Prostate gland (tissue), 2 donors: ENCODE data around the gene COL9A2. TPM values are rescaled to one million over a fixed set of nuclear protein-coding genes. Genes with fewer than 3 reads are reported as not detected.
"Not testable (repeated sequence)": the region's sequence is repeated elsewhere in the genome, so short reads cannot be mapped to it uniquely, and the experiment has no call there.

ENCODE experiments used
- DNase-seq: peaks from one replicate; pipeline ENCODE4 v3.0.0-alpha.2; 2019; ENCODE audit warnings: low spot score
- H3K27ac ChIP-seq, 2 donors: fragments of 200-600 bp; sonication (generic); 2 replicates each; pipeline ENCODE4 v1.5.1; 2017 to 2019
- H3K27me3 ChIP-seq: fragments of 200-600 bp; sonication (generic); replicated peaks from 2 replicates; pipeline ENCODE4 v1.5.1; 2019; ENCODE audit not compliant: insufficient read depth
- H3K36me3 ChIP-seq, 2 donors: fragments of 200-600 bp; sonication (generic); 1 replicate in 1 of 2; 2 replicates in 1 of 2; pipeline versions ENCODE4 v1.5.1 to v1.8.1; 2017 to 2019
- H3K4me1 ChIP-seq: fragments of 200-600 bp; sonication (generic); replicated peaks from 2 replicates; pipeline ENCODE4 v1.5.1; 2019
- H3K4me3 ChIP-seq, 2 donors: fragments of 200-600 bp; sonication (generic); 2 replicates each; pipeline ENCODE4 v1.5.1; 2017 to 2019
- H3K9me3 ChIP-seq: fragments of 200-600 bp; sonication (generic); 2 replicates; pipeline ENCODE4 v1.5.1; 2017
- CTCF ChIP-seq, 4 experiments: fragments of 200-600 bp in 2 of 4; fragments of 450-650 bp in 2 of 4; sonication (generic) in 2 of 4; IDR thresholded peaks; 1 replicate in 3 of 4; 2 replicates in 1 of 4; pipeline ENCODE4 v1.5.1; 2016 to 2019; ENCODE audit warnings: antibody characterized with exemption in 4 of 4, mild to moderate bottlenecking in 2 of 4, moderate library complexity in 2 of 4
- POLR2A ChIP-seq: fragments of 450-650 bp; IDR thresholded peaks from one replicate; pipeline ENCODE4 v1.6.1; 2016; ENCODE audit warnings: antibody characterized with exemption, mild to moderate bottlenecking
- POLR2AphosphoS5 ChIP-seq: sonication (generic); formaldehyde crosslinking; IDR thresholded peaks from one replicate; pipeline ENCODE4 v1.6.1; 2017; ENCODE audit warnings: antibody characterized with exemption
- WGBS: methylation state at CpG from one replicate; pipeline ENCODE4 v1.1.5; 2018; 5-methylcytosine and 5-hydroxymethylcytosine counted together
- intact Hi-C: fragments of 100-400 bp; cut with DNase I; formaldehyde crosslinking; loops from one replicate; pipeline ENCODE4 v1.14.2; 2022
- total RNA-seq, 2 donors: library from RNA; depleted of rRNA; stranded (reverse); fragments of >200 nt; gene quantifications; one replicate each; pipeline ENCODE4 v1.1.0, GENCODE V29; 2016

COL9A2 gene
- total RNA-seq, 2 donors from 2014 or later: 16.1 to 27.6 TPM

DNA sequence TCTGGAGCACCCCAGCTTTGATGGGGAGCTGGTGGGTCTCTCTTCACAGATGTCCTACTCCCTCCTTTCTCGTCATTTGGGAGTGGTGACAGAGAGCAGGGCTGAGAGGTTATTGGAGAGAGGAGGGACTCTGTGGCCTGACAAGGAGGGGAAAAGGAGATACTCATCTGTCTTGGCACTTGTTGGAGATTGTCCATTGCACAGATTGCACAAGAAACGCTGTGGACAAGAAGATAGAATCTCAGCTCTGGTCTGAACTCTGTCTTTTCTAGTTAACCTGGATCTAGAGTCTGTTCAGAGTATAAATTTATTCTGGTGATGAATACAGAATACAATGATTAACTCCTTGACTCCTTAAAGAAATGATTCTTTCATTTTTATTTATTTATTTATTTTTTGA is 34.0 kb upstream of the COL9A2 start:
- H3K27me3 ChIP-seq: no peaks in the 10 kb centered on the region
- WGBS: 54% methylated on average over 2 of the region's 2 CpGs
- intact Hi-C loops: no loop called here

GRCh38 chr1:40350391-40350790 is 33.3 kb upstream of the COL9A2 start:
- Histone ChIP-seq H3K4me1 (no peaks in the 10 kb centered on the region), H3K9me3 (no peaks in the 10 kb centered on the region), H3K27me3 (no peaks in the 10 kb centered on the region), H3K4me3 (no peak overlapping the region), H3K36me3 (no peaks in the 10 kb centered on the region), H3K27ac (no peak overlapping the region)
- intact Hi-C loops: no loop called here
- DNase-seq: no peak
- 78% methylated on average over 2 of the region's 2 CpGs for WGBS
- no peak for TF ChIP-seq POLR2A
- TF ChIP-seq POLR2AphosphoS5: no peak
- no peak for TF ChIP-seq CTCF (IDR thresholded peaks at IDR 0.05)

More for the DNA sequence above, 34.0 kb upstream of the COL9A2 start:
- H3K36me3 ChIP-seq: no peaks in the 10 kb centered on the region
- DNase-seq: no peak
- TF ChIP-seq POLR2A: no peak
- no peaks in the 10 kb centered on the region for H3K4me1 ChIP-seq
- H3K27ac ChIP-seq: no peak overlapping the region
- no peak overlapping the region for H3K4me3 ChIP-seq
- H3K9me3 ChIP-seq: no peaks in the 10 kb centered on the region

DNA sequence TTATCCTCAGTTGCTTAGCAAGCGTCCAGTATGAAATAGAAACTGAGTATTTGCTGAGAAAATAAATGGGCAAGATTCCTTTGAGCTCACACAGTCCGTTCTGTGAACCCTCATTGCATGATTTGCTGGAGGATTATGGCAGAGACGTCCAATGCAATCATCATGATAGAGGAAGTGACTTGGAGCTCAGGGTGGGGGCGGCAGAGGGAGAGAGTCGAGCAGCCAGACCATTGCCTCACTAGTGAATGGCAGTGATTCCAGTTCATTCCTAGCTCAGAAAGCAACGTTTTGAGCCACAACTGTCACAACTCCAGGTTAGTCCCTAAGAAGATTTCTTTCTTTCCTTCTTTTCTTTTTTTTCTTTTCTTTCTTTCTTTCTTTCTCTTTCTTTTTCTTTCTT is 27.5 kb upstream of the COL9A2 start:
- Histone ChIP-seq H3K4me1 (no peaks in the 10 kb centered on the region), H3K36me3 (no peaks in the 10 kb centered on the region), H3K4me3 (no peak overlapping the region), H3K27ac (no peak overlapping the region), H3K9me3 (no peaks in the 10 kb centered on the region), H3K27me3 (no peaks in the 10 kb centered on the region)
- DNase-seq: peak; percentile 14
- intact Hi-C loops: loop anchor here (5.0 kb wide), 1 partner anchor 68 kb away; no protein-coding TSS in a partner anchor
- no peak for TF ChIP-seq POLR2A
- TF ChIP-seq POLR2AphosphoS5: no peak
- TF ChIP-seq CTCF (IDR thresholded peaks at IDR 0.05): no peak
- WGBS: 12% methylated on average over 6 of the region's 6 CpGs

DNA sequence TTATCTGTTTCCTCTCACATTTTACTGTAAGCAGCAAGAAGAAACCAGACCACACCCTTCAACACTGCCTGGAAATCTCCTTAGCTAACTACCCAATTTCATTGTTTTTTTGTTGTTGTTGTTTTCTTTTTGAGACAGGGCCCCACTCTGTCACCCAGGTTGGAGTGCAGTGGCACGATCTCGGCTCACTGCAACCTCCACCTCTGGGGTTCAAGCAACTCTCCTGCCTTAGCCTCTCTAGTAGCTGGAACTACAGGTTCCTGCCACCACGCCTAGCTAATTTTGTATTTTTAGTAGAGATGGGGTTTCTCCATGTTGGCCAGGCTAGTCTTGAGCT is 25.3 kb upstream of the COL9A2 start:
- intact Hi-C loops: loop anchor here (5.0 kb wide), 1 partner anchor 70 kb away; no protein-coding TSS in a partner anchor
- H3K9me3 ChIP-seq, H3K36me3 ChIP-seq, DNase-seq, H3K27me3 ChIP-seq, H3K4me3 ChIP-seq, H3K4me1 ChIP-seq, H3K27ac ChIP-seq: not testable (repeated sequence)
- 83% methylated on average over 3 of the region's 3 CpGs for WGBS

- Histone ChIP-seq H3K9me3 (no peaks in the 10 kb centered on the region), H3K27me3 (no peaks in the 10 kb centered on the region), H3K27ac (no peak overlapping the region), H3K4me1 (no peaks in the 10 kb centered on the region), H3K36me3 (no peaks in the 10 kb centered on the region), H3K4me3 (no peak overlapping the region)
- TF ChIP-seq CTCF (IDR thresholded peaks at IDR 0.05): no peak
- no peak for TF ChIP-seq POLR2A
- TF ChIP-seq POLR2AphosphoS5: no peak
- intact Hi-C loops: loop anchor here (5.0 kb wide), 1 partner anchor 71 kb away; no protein-coding TSS in a partner anchor
- DNase-seq: no peak
- 77% methylated on average over 6 of the region's 6 CpGs for WGBS
Measured at GRCh38 chr1:40341491-40342380, 24.6 kb upstream of the COL9A2 start.
